Heart left ventricle (tissue), 16 donors: ENCODE measurements around the gene REEP5. TPM values are rescaled to one million over a fixed set of nuclear protein-coding genes. Genes with fewer than 3 reads are reported as not detected.

Source experiments
- ATAC-seq, 4 donors: fragments of 200-7000 bp; cut with Tn5 transposase; one replicate each; pipeline ENCODE4 v1.9.1; 2020 to 2022; ENCODE audit warnings: moderate library complexity in 4 of 4, mild to moderate bottlenecking in 3 of 4, moderate number of reproducible peaks in 1 of 4
- DNase-seq, 5 donors: peaks; one replicate each; pipeline ENCODE4 v3.0.0-alpha.2; 2020
- H3K27ac ChIP-seq, 12 donors: fragments of 200-600 bp; sonication (generic) in 4 of 12; one replicate each; pipeline versions ENCODE4 v1.5.0 to v1.8.0; 2016 to 2022; ENCODE audit warnings: mild to moderate bottlenecking in 2 of 12
- H3K27me3 ChIP-seq, 9 donors: fragments of 200-600 bp; sonication (generic) in 2 of 9; one replicate each; pipeline versions ENCODE4 v1.5.1 to v1.8.0; 2016 to 2022; ENCODE audit warnings: mild to moderate bottlenecking in 3 of 9
- H3K36me3 ChIP-seq, 9 donors: fragments of 200-600 bp; sonication (generic) in 2 of 9; one replicate each; pipeline versions ENCODE4 v1.5.0 to v1.8.0; 2018 to 2022; ENCODE audit warnings: mild to moderate bottlenecking in 2 of 9
- H3K4me1 ChIP-seq, 12 donors: fragments of 200-600 bp; sonication (generic) in 4 of 12; one replicate each; pipeline versions ENCODE4 v1.5.0 to v1.8.0; 2016 to 2022; ENCODE audit warnings: mild to moderate bottlenecking in 3 of 12
- H3K4me3 ChIP-seq, 12 donors: fragments of 200-600 bp; sonication (generic) in 4 of 12; one replicate each; pipeline versions ENCODE4 v1.5.0 to v1.8.0; 2017 to 2022; ENCODE audit warnings: mild to moderate bottlenecking in 9 of 12, moderate library complexity in 4 of 12
- H3K9me3 ChIP-seq, 12 donors: fragments of 200-600 bp; sonication (generic) in 4 of 12; one replicate each; pipeline versions ENCODE4 v1.5.0 to v1.8.0; 2016 to 2022; ENCODE audit warnings: mild to moderate bottlenecking in 1 of 12
- POLR2A ChIP-seq, 2 donors: fragments of 450-650 bp; IDR thresholded peaks; one replicate each; pipeline ENCODE4 v1.6.1; 2017; ENCODE audit warnings: antibody characterized with exemption in 2 of 2, mild to moderate bottlenecking in 2 of 2, moderate library complexity in 2 of 2
- WGBS, 4 donors: extraction: QIAGEN DNeasy Blood & Tissue Kit in 2 of 4; methylation state at CpG; one replicate each; pipeline versions ENCODE4 v1.1.5 to v1.1.7; 2013 to 2018; 5-methylcytosine and 5-hydroxymethylcytosine counted together
- intact Hi-C, 10 donors: fragments of 100-400 bp; cut with DNase I; formaldehyde crosslinking; loops; one replicate each; pipeline versions ENCODE4 v1.11.1 to v1.14.2; 2022
- long read RNA-seq, 3 donors: library from polyadenylated mRNA; unstranded; transcript quantifications; one replicate each; pipeline ENCODE4 v2.0.0, GENCODE V29; 2020 to 2021
- polyA plus RNA-seq, 2 donors: library from polyadenylated mRNA; stranded (reverse); fragments of 200-250 nt; gene quantifications; one replicate each; pipeline ENCODE4 v1.2.3, GENCODE V29; 2013
- total RNA-seq, 9 donors: library from RNA; depleted of rRNA in 2 of 9; stranded (reverse); fragments of >200 nt in 2 of 9; fragmentation: NEBNext Ultra II Directional in 3 of 9; extraction: Animal tissue kit (Norgen Biotek cat#: 25700) in 3 of 9; gene quantifications; one replicate each; pipeline versions ENCODE4 v1.1.0 to v1.2.4, GENCODE V29; 2016 to 2023
- TF ChIP-seq, protein P1 (sequence below), 12 donors: fragments of 200-600 bp; sonication (generic) in 4 of 12; IDR thresholded peaks; one replicate each; pipeline versions ENCODE4 v1.5.0 to v1.8.0; 2018 to 2022; ENCODE audit warnings: antibody characterized with exemption in 12 of 12, mild to moderate bottlenecking in 5 of 12
- donor health status: ischemic (EF 13 %, LVEDD 7.1; RV severe dilation, severe dysfunction).
- donor health status: healthy with polysubstance abuse.
- donor health status: DM: no; HTN: yes; CAD: no.
- donor health status: DM: no; HTN: no; CAD: no.
- donor health status: ischemic (EF 25% LVEDD 6.9; RV normal size, moderate dysfunction).
- donor health status: ischemic (EF 25% LVEDD 5.7; RV mildly dilated, moderate dysfunction).
- donor health status: healthy.
- donor health status: DM: yes; HTN: yes; CAD: no.
- donor health status: ischemic (EF 35%, LVEDD 5.7; RV mildly dilated, moderate dysfunction).
- donor health status: nonischemic (EF 11% LVEDD 7.7; RV severe dilation, severe dysfunction).
- donor health status: DM: yes; HTN: yes; CAD: no.
- donor health status: PGD.
- donor health status: ischemic (EF 29% LVEDD 5.4; RV normal size, mild dysfunction).
- donor health status: nonischemic (EF 23%, LVEDD 6.1; RV moderate dilation, normal function).

The REEP5 gene
- total RNA-seq (100 to 1,000 TPM; 103 to 187 (median 141) TPM), polyA plus RNA-seq (100 to 1,000 TPM in 1 of 2 donors, 10 to 100 TPM in 1; 93.5 to 116 TPM)
- long read RNA-seq, donor 1, transcript REEP5-202 (5 exons, 3,326 nt) = major isoform, 260 of 285 reads
- long read RNA-seq, donor 1, partial matches to known transcripts = 6 of 285 reads
- long read RNA-seq, donor 1, other reads (novel, unspliced or antisense) = 19 of 285 reads
- long read RNA-seq, donor 2, transcript REEP5-202 (5 exons, 3,326 nt) = major isoform, 725 of 763 reads
- long read RNA-seq, donor 2, partial matches to known transcripts = 18 of 763 reads
- long read RNA-seq, donor 2, other reads (novel, unspliced or antisense) = 20 of 763 reads
- long read RNA-seq, donor 3, transcript REEP5-202 (5 exons, 3,326 nt) = major isoform, 284 of 295 reads
- long read RNA-seq, donor 3, partial matches to known transcripts = 1 of 295 reads
- long read RNA-seq, donor 3, other reads (novel, unspliced or antisense) = 10 of 295 reads

DNA sequence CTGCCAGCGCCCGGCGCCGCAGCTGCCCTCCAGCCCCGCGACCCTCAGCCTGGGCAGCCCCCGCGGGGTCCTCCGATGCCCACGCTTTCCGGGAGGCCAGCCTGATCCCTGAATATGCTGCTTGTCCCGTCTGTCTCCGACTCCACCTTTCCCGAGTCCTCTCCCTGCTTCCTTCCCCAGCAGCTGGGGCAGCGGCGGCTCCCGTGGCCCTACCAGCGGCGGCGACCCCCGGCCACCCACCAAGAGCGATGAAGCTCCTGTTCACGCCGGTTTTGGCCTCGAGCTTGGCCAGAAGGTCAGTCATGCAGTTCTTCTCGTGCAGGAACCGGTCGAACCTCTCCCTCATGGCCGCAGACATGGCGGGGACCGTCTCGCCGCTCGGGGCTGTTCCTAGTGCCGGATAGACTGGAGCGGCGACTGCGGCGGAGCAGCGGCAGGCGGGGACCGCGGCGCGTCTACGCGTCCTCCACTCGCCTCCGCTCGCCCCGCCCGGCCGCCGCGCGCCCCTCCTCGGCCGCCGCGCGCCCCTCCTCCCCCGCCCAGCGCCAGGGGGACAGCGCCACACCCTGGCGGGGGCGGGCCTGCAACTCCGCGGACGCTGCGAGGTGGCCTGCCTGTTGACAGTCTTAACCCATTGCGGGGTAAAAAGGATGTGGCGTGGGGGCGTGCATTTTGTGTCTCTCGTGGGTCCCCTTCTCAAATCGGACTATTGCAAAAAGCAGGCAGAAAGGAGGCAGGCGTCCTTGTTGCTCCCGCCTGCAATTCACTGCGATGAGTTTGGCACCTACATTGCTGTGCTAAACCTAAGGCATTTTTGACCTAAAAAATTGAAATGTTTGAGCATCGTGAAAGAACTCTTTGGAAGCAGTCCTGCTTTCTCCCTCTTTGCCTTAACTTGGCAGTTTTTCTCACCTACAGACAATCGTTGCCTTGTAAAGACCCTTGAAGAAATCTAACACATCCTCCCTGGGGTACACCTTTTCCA is at the start of gene REEP5:
Gene REEP5 (minus strand): TSS at position 395 of the 985 bp plus-strand sequence. CDS start 37 bp downstream, at position 358.
- intact Hi-C loops = loop anchor here in 9 of 10 donors (2.0 to 10.0 kb wide), 11 partner anchors 40 to 595 kb away; partner anchors contain the start of genes SRP19 (in 7 of the 9) and DCP2 (in 5 of the 9)

DNA sequence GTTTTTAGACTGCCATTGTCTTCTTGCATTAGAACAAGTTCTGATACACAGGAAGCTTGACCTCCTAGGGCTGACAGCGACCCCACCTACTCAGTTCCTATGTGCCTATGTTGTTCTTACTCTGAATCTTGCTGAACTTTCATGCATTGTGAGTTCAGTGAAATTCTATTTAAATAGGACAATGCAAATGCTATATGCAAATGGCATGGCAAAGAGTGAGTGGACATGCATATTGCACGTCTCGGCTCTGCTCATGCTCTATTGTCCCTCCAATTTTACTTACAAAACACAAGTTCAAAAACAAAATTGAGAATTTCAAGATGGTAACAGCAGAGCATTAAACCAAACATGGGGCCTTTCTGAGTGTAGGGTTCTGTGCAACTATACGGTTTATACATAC is 49.2 kb upstream of the REEP5 start:
- H3K4me1 ChIP-seq = peaks cover 0 to 7% (median 6%) of the 10 kb centered on the region in 12 donors
- ATAC-seq (no peak), DNase-seq (no peak)
- WGBS, 4 donors = 92 to 95% (median 93%) methylated on average over 4 of the region's 4 CpGs
- TF ChIP-seq, protein P1, sequence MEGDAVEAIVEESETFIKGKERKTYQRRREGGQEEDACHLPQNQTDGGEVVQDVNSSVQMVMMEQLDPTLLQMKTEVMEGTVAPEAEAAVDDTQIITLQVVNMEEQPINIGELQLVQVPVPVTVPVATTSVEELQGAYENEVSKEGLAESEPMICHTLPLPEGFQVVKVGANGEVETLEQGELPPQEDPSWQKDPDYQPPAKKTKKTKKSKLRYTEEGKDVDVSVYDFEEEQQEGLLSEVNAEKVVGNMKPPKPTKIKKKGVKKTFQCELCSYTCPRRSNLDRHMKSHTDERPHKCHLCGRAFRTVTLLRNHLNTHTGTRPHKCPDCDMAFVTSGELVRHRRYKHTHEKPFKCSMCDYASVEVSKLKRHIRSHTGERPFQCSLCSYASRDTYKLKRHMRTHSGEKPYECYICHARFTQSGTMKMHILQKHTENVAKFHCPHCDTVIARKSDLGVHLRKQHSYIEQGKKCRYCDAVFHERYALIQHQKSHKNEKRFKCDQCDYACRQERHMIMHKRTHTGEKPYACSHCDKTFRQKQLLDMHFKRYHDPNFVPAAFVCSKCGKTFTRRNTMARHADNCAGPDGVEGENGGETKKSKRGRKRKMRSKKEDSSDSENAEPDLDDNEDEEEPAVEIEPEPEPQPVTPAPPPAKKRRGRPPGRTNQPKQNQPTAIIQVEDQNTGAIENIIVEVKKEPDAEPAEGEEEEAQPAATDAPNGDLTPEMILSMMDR (IDR thresholded peaks at IDR 0.05) = no peak
- no peak for TF ChIP-seq POLR2A (IDR thresholded peaks at IDR 0.05)
- no peaks in the 10 kb centered on the region for H3K9me3 ChIP-seq
- no peak overlapping the region for H3K27ac ChIP-seq
- no peaks in the 10 kb centered on the region for H3K27me3 ChIP-seq
- H3K4me3 ChIP-seq = no peak overlapping the region
- intact Hi-C loops = loop anchor here in 1 of 10 donors (10.0 kb wide), 1 partner anchor 46 kb away; the partner anchor contains the start of gene REEP5
- no peaks in the 10 kb centered on the region for H3K36me3 ChIP-seq

More for the DNA sequence above, at the start of gene REEP5:
- WGBS, 4 donors = 1 to 2% (median 1%) methylated on average over 31 to 80 of the region's 80 CpGs
- peak; percentile 78 to 96 (median 94) for ATAC-seq
- peaks cover 7 to 56% (median 41%) of the 10 kb centered on the region in 12 donors for H3K4me1 ChIP-seq
- H3K36me3 ChIP-seq = peaks cover 0 to 32% (median 25%) of the 10 kb centered on the region in 9 donors
- peak; percentile 86 to 94 (median 90) for DNase-seq
- peak within 1 kb of the TSS; percentile 81 to 99 (median 91) for H3K4me3 ChIP-seq
- H3K27me3 ChIP-seq = no peaks in the 10 kb centered on the region
- TF ChIP-seq, protein P1 (IDR thresholded peaks at IDR 0.05) = peak; percentile 55 to 95 (median 86)
- TF ChIP-seq POLR2A (IDR thresholded peaks at IDR 0.05) = peak; percentile 67 to 85
- H3K9me3 ChIP-seq = no peaks in the 10 kb centered on the region
- H3K27ac ChIP-seq = peak within 1 kb of the TSS; percentile 88 to 100 (median 98)

DNA sequence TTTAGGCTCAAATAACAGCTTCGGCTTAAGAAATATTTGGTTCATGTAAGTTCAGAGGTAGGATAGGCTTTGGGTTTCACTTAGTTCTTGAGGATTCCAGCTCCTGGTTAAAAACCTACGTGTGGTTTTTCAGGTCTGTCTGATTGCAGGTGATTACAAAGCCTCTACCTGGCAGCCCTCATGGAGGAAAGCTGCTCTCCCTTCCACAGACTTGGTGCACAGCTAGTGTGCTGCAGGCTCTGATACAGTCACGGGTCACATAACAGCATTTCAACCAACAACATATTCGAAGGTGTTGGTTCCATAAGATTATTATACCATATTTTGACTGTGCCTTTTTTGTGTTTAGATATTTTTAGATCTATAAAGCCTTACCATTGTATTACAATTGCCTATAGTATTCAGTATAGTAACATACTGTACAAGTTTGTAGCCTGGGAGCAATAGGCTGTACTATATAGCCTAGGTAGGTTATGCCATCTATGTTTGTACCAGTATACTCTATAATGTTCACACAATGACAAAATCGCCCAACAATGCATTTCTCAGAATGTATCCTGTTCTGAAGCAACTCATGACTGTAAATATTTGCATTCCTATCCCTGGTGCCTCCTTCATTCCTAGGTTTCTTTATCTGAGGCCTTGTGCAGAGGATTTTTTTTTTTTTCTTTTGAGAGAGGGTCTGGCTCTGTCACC is 46.5 kb upstream of the REEP5 start:
- Histone ChIP-seq H3K27me3 (no peaks in the 10 kb centered on the region), H3K4me3 (no peak overlapping the region), H3K27ac (no peak overlapping the region), H3K9me3 (no peaks in the 10 kb centered on the region), H3K4me1 (peaks cover 0 to 9% (median 4%) of the 10 kb centered on the region in 12 donors), H3K36me3 (no peaks in the 10 kb centered on the region)
- WGBS, 4 donors = 76 to 89% (median 85%) methylated on average over 5 of the region's 5 CpGs
- no peak for ATAC-seq
- no peak for DNase-seq
- TF ChIP-seq POLR2A (IDR thresholded peaks at IDR 0.05) = no peak
- TF ChIP-seq, protein P1 (IDR thresholded peaks at IDR 0.05) = no peak
- intact Hi-C loops = no loop called here
